CD14-positive monocyte (primary cell): ENCODE results near the gene HACD3. TPM values are rescaled to one million over a fixed set of nuclear protein-coding genes. Genes with fewer than 3 reads are reported as not detected.

Experiments used
- DNase-seq, 3 donors: peaks; one replicate each; pipeline ENCODE4 v3.0.0-alpha.2; 2011 to 2022
- H2AFZ ChIP-seq: 2 replicates; pipeline ENCODE4 v1.6.0; 2012; ENCODE audit warnings: mild to moderate bottlenecking, low read depth, low read length, inconsistent platforms; ENCODE audit not compliant: insufficient read depth, poor library complexity, severe bottlenecking
- H3K27ac ChIP-seq, 2 donors: 1 replicate in 1 of 2; 2 replicates in 1 of 2; pipeline ENCODE4 v1.5.1; 2012 to 2013; ENCODE audit warnings: low read length in 2 of 2, control low read depth in 1 of 2, inconsistent platforms in 1 of 2, low read depth in 1 of 2, mild to moderate bottlenecking in 1 of 2
- H3K27me3 ChIP-seq, 2 donors: one replicate each; pipeline versions ENCODE4 v1.6.0 to v1.6.1; 2011 to 2013; ENCODE audit warnings: low read length in 2 of 2; ENCODE audit not compliant: control insufficient read depth in 2 of 2, insufficient read depth in 2 of 2
- H3K36me3 ChIP-seq, 2 donors: replicated peaks in 1 of 2; 1 replicate in 1 of 2; 2 replicates in 1 of 2; pipeline versions ENCODE4 v1.5.1 to v1.6.1; 2012 to 2013; ENCODE audit warnings: low read length in 2 of 2, control low read depth in 1 of 2, inconsistent platforms in 1 of 2, mild to moderate bottlenecking in 1 of 2; ENCODE audit not compliant: insufficient read depth in 2 of 2, control insufficient read depth in 1 of 2
- H3K4me1 ChIP-seq, 2 donors: 1 replicate in 1 of 2; 2 replicates in 1 of 2; pipeline versions ENCODE4 v1.5.1 to v1.6.1; 2012 to 2013; ENCODE audit warnings: low read length in 2 of 2, control low read depth in 1 of 2, inconsistent platforms in 1 of 2, mild to moderate bottlenecking in 1 of 2, moderate library complexity in 1 of 2; ENCODE audit not compliant: insufficient read depth in 2 of 2, control insufficient read depth in 1 of 2
- H3K4me2 ChIP-seq: replicated peaks from 2 replicates; pipeline ENCODE3; 2012; ENCODE audit warnings: low read length, moderate library complexity, mild to moderate bottlenecking; ENCODE audit not compliant: poor library complexity, severe bottlenecking; ENCODE audit errors: extremely low read depth
- H3K4me3 ChIP-seq, 3 experiments: fragments of 200-600 bp in 1 of 3; sonication (generic) in 1 of 3; replicated peaks in 1 of 3; 1 replicate in 2 of 3; 2 replicates in 1 of 3; pipeline ENCODE4 v1.5.1; 2011 to 2013; ENCODE audit warnings: low read length in 3 of 3, mild to moderate bottlenecking in 3 of 3, control low read depth in 2 of 3, low read depth in 2 of 3, inconsistent platforms in 1 of 3, moderate library complexity in 1 of 3
- H3K79me2 ChIP-seq: 2 replicates; pipeline ENCODE4 v1.6.0; 2012; ENCODE audit warnings: mild to moderate bottlenecking, control low read depth, inconsistent platforms, low read length, moderate library complexity; ENCODE audit not compliant: insufficient read depth
- H3K9ac ChIP-seq: 2 replicates; pipeline ENCODE4 v1.6.0; 2017; ENCODE audit warnings: low read length, mild to moderate bottlenecking; ENCODE audit not compliant: insufficient read depth, poor library complexity, severe bottlenecking
- H3K9me3 ChIP-seq, 2 donors: replicated peaks in 1 of 2; 1 replicate in 1 of 2; 2 replicates in 1 of 2; pipeline versions ENCODE4 v1.5.1 to v1.6.1; 2012 to 2013; ENCODE audit warnings: low read length in 2 of 2, control low read depth in 1 of 2; ENCODE audit not compliant: control insufficient read depth in 1 of 2, insufficient read depth in 1 of 2
- H4K20me1 ChIP-seq: 2 replicates; pipeline ENCODE4 v1.6.0; 2012; ENCODE audit warnings: mild to moderate bottlenecking, low read length, control low read depth, moderate library complexity; ENCODE audit not compliant: insufficient read depth
- H3K27ac Mint-ChIP-seq, 7 donors: one replicate each; pipeline ENCODE4 v1.8.0; 2020; ENCODE audit warnings: mild to moderate bottlenecking in 7 of 7, mixed read lengths in 7 of 7, moderate library complexity in 6 of 7, inconsistent platforms in 2 of 7
- H3K27me3 Mint-ChIP-seq, 3 donors: one replicate each; pipeline ENCODE4 v1.8.0; 2021 to 2022; ENCODE audit warnings: low read depth in 3 of 3, mild to moderate bottlenecking in 3 of 3, mixed read lengths in 3 of 3, moderate library complexity in 3 of 3, inconsistent platforms in 1 of 3
- H3K36me3 Mint-ChIP-seq, 2 donors: one replicate each; pipeline ENCODE4 v1.8.0; 2020; ENCODE audit warnings: mixed read lengths in 2 of 2, inconsistent platforms in 1 of 2, mild to moderate bottlenecking in 1 of 2
- H3K4me1 Mint-ChIP-seq: one replicate; pipeline ENCODE4 v1.8.0; 2020; ENCODE audit warnings: mild to moderate bottlenecking, mixed read lengths
- H3K4me3 Mint-ChIP-seq, 2 donors: one replicate each; pipeline ENCODE4 v1.8.0; 2020; ENCODE audit warnings: mild to moderate bottlenecking in 2 of 2, mixed read lengths in 2 of 2, moderate library complexity in 1 of 2
- H3K9me3 Mint-ChIP-seq, 7 donors: one replicate each; pipeline ENCODE4 v1.8.0; 2020 to 2022; ENCODE audit warnings: mixed read lengths in 7 of 7, mild to moderate bottlenecking in 6 of 7, moderate library complexity in 6 of 7, inconsistent platforms in 2 of 7
- WGBS: methylation state at CpG from one replicate; pipeline ENCODE4 v1.1.5; 2013; ENCODE audit warnings: missing lambda C conversion rate; ENCODE audit not compliant: insufficient coverage; 5-methylcytosine and 5-hydroxymethylcytosine counted together
- intact Hi-C, 2 donors: fragments of 100-400 bp; cut with micrococcal nuclease; formaldehyde crosslinking; loops; one replicate each; pipeline versions ENCODE4 v1.15.0 to v1.15.1; 2023
- polyA plus RNA-seq, 3 donors: library from polyadenylated mRNA; depleted of rRNA in 1 of 3; unstranded in 2 of 3; stranded (reverse) in 1 of 3; fragments of 300-500 nt in 2 of 3; fragments of >200 nt in 1 of 3; fragmentation: Illumina TruSeq in 2 of 3; gene quantifications; 1 replicate in 2 of 3; 2 replicates in 1 of 3; pipeline ENCODE4 v1.2.3, GENCODE V29; 2012 to 2021
- TF ChIP-seq, protein P1 (sequence below): fragments of 200-600 bp; IDR thresholded peaks from one replicate; pipeline ENCODE4 v1.8.0; 2022; ENCODE audit warnings: antibody characterized with exemption, mild to moderate bottlenecking

HACD3 gene
- polyA plus RNA-seq, 3 donors: 2.4 to 12.1 (median 10.8) TPM

DNA sequence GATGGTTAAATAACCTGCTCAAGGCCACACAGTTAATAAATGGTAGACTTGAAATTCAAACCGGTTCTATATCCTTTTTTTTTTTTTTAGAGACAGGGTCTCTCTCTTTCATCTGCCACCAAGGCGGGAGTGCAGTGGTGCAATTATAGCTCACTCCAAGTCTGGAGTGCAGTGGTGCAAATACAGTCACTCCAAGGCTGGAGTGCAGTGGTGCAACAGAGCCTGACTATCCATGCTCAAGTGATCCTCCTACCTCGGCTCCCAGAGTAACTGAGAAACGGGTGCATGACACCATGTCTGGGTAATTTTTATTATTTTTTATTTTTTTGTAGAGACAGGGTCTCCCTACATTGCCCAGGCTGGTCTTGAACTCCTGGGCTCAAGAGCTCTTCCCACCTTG is 36.2 kb upstream of the HACD3 start:
- H3K4me3 Mint-ChIP-seq: no peak overlapping the region
- H2AFZ ChIP-seq: no peak overlapping the region
- H3K4me2 ChIP-seq: no peak overlapping the region
- H3K27ac ChIP-seq: no peak overlapping the region
- TF ChIP-seq, protein P1, sequence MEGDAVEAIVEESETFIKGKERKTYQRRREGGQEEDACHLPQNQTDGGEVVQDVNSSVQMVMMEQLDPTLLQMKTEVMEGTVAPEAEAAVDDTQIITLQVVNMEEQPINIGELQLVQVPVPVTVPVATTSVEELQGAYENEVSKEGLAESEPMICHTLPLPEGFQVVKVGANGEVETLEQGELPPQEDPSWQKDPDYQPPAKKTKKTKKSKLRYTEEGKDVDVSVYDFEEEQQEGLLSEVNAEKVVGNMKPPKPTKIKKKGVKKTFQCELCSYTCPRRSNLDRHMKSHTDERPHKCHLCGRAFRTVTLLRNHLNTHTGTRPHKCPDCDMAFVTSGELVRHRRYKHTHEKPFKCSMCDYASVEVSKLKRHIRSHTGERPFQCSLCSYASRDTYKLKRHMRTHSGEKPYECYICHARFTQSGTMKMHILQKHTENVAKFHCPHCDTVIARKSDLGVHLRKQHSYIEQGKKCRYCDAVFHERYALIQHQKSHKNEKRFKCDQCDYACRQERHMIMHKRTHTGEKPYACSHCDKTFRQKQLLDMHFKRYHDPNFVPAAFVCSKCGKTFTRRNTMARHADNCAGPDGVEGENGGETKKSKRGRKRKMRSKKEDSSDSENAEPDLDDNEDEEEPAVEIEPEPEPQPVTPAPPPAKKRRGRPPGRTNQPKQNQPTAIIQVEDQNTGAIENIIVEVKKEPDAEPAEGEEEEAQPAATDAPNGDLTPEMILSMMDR: no peak
- peaks cover 63 to 94% of the 10 kb centered on the region in 2 donors for H3K36me3 Mint-ChIP-seq
- H3K4me3 ChIP-seq: no peak overlapping the region
- WGBS: 100% methylated on average over 1 of the region's 4 CpGs
- no peaks in the 10 kb centered on the region for H3K4me1 ChIP-seq
- no peak overlapping the region for H3K27ac Mint-ChIP-seq
- peaks cover 43% of the 10 kb centered on the region for H3K79me2 ChIP-seq
- H4K20me1 ChIP-seq: peaks cover 72% of the 10 kb centered on the region
- intact Hi-C loops: loop anchor here in 1 of 2 donors (10.0 kb wide), 1 partner anchor 339 kb away; no protein-coding TSS in a partner anchor
- no peaks in the 10 kb centered on the region for H3K9me3 ChIP-seq
- no peaks in the 10 kb centered on the region for H3K9me3 Mint-ChIP-seq
- H3K4me1 Mint-ChIP-seq: no peaks in the 10 kb centered on the region
- peaks cover 75 to 96% of the 10 kb centered on the region in 2 donors for H3K36me3 ChIP-seq
- H3K27me3 Mint-ChIP-seq: peaks cover 0 to 2% (median 0%) of the 10 kb centered on the region in 3 donors
- H3K9ac ChIP-seq: no peak overlapping the region
- DNase-seq: no peak
- no peaks in the 10 kb centered on the region for H3K27me3 ChIP-seq

DNA sequence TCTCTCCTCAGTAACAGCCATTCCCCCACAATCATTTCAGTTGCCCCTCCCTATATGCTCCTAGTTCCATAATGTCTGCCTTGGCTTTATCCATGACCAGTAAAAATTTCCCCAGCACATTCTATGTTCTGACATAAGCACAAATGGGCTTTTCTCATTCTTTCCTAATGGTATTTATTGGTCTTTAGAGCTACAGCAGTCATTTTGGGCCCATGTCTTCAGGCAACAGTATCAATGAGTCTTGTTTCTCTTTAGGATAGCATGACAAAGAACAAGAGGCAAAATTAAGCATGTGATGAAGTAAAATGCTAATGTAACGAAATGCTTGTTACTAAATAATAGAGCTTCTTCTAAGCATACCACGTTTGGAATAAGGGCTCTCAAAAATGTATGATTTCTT is 20.9 kb upstream of the HACD3 start:
- H3K4me3 Mint-ChIP-seq: no peak overlapping the region
- no peaks in the 10 kb centered on the region for H3K9me3 Mint-ChIP-seq
- peaks cover 73% of the 10 kb centered on the region for H4K20me1 ChIP-seq
- no peaks in the 10 kb centered on the region for H3K4me1 ChIP-seq
- H3K9me3 ChIP-seq: no peaks in the 10 kb centered on the region
- no peak overlapping the region for H3K27ac Mint-ChIP-seq
- no peak overlapping the region for H2AFZ ChIP-seq
- no peak overlapping the region for H3K4me2 ChIP-seq
- peaks cover 61 to 93% of the 10 kb centered on the region in 2 donors for H3K36me3 ChIP-seq
- intact Hi-C loops: no loop called here
- H3K27ac ChIP-seq: no peak overlapping the region
- no peak overlapping the region for H3K4me3 ChIP-seq
- peaks cover 1% of the 10 kb centered on the region for H3K4me1 Mint-ChIP-seq
- DNase-seq: no peak
- no peak overlapping the region for H3K9ac ChIP-seq
- H3K36me3 Mint-ChIP-seq: peaks cover 50 to 80% of the 10 kb centered on the region in 2 donors
- peaks cover 63% of the 10 kb centered on the region for H3K79me2 ChIP-seq
- H3K27me3 Mint-ChIP-seq: no peaks in the 10 kb centered on the region
- no CpG with 5 or more reads among the region's 2 CpGs for WGBS
- TF ChIP-seq, protein P1: no peak
- H3K27me3 ChIP-seq: no peaks in the 10 kb centered on the region
